H1 (cell line): ENCODE results near the gene PTPRD. TPM values are rescaled to one million over a fixed set of nuclear protein-coding genes. Genes with fewer than 3 reads are reported as not detected.

Experiments
- CTCF ChIA-PET: fragments of 300-600 bp; sonication (Branson Sonifier 250); formaldehyde crosslinking; loops from one replicate; lab custom pipeline; 2021; ENCODE audit not compliant: partially characterized antibody; lab: Charles Lee
- POLR2A ChIA-PET: fragments of 300-600 bp; sonication (Branson Sonifier 250); formaldehyde crosslinking; loops from one replicate; lab custom pipeline; 2021; ENCODE audit warnings: inconsistent platforms; ENCODE audit not compliant: partially characterized antibody; lab: Charles Lee
- DNase-seq, 2 experiments: peaks; one replicate each; pipeline versions ENCODE4 v3.0.0 to v3.0.0-alpha.2; 2010 to 2022; ENCODE audit warnings: low spot score in 2 of 2, low read depth in 1 of 2, mixed read lengths in 1 of 2
- FAIRE-seq: peaks from 2 replicates; lab custom pipeline; 2011; peaks lifted over from hg19 to GRCh38; lab: Jason Lieb, UNC
- H2AFZ ChIP-seq: 2 replicates; pipeline ENCODE4 v1.8.1; 2012; ENCODE audit warnings: low read length, inconsistent platforms
- H2AK5ac ChIP-seq: 2 replicates; pipeline ENCODE4 v1.6.1; 2013; ENCODE audit warnings: low read depth, low read length
- H2BK120ac ChIP-seq: replicated peaks from 2 replicates; pipeline ENCODE3; 2013; ENCODE audit warnings: low read depth, low read length, inconsistent platforms
- H2BK12ac ChIP-seq: 2 replicates; pipeline ENCODE4 v1.6.1; 2013; ENCODE audit warnings: low read depth, low read length
- H2BK15ac ChIP-seq: 2 replicates; pipeline ENCODE4 v1.6.1; 2013; ENCODE audit warnings: low read length
- H2BK20ac ChIP-seq: 2 replicates; pipeline ENCODE4 v1.6.1; 2013; ENCODE audit warnings: low read length
- H2BK5ac ChIP-seq: 2 replicates; pipeline ENCODE4 v1.6.1; 2013; ENCODE audit warnings: low read depth, low read length
- H3K14ac ChIP-seq: 2 replicates; pipeline ENCODE4 v1.6.1; 2013; ENCODE audit warnings: inconsistent platforms; ENCODE audit not compliant: insufficient read length
- H3K18ac ChIP-seq: 2 replicates; pipeline ENCODE4 v1.6.1; 2013; ENCODE audit warnings: low read length; ENCODE audit errors: extremely low read depth
- H3K23ac ChIP-seq: 2 replicates; pipeline ENCODE4 v1.6.1; 2013; ENCODE audit warnings: inconsistent platforms; ENCODE audit not compliant: insufficient read length
- H3K23me2 ChIP-seq: 2 replicates; pipeline ENCODE4 v1.6.1; 2013; ENCODE audit warnings: low read depth, low read length
- H3K27ac ChIP-seq: 2 replicates; pipeline ENCODE4 v1.6.1; 2011; ENCODE audit warnings: low read depth, low read length, inconsistent platforms
- H3K27me3 ChIP-seq, 4 experiments: replicated peaks in 1 of 4; 1 replicate in 1 of 4; 2 replicates in 3 of 4; pipeline versions ENCODE4 v1.6.1 to v1.8.1; 2011 to 2013; ENCODE audit warnings: low read length in 3 of 4, mild to moderate bottlenecking in 3 of 4, inconsistent platforms in 2 of 4, mixed read lengths in 2 of 4, moderate library complexity in 1 of 4; ENCODE audit not compliant: control insufficient read depth in 3 of 4, insufficient read depth in 3 of 4; ENCODE audit errors: extremely low read depth in 1 of 4
- H3K36me3 ChIP-seq, 4 experiments: 2 replicates each; pipeline versions ENCODE4 v1.6.1 to v1.8.1; 2011 to 2013; ENCODE audit warnings: mild to moderate bottlenecking in 4 of 4, low read length in 3 of 4, moderate library complexity in 2 of 4, control low read depth in 1 of 4, inconsistent platforms in 1 of 4; ENCODE audit not compliant: insufficient read depth in 4 of 4, control insufficient read depth in 2 of 4
- H3K4ac ChIP-seq: replicated peaks from 2 replicates; pipeline ENCODE3; 2013; ENCODE audit warnings: low read length, low read depth, mixed read lengths, inconsistent platforms; ENCODE audit not compliant: insufficient read length
- H3K4me1 ChIP-seq, 4 experiments: replicated peaks in 1 of 4; 1 replicate in 1 of 4; 2 replicates in 3 of 4; pipeline versions ENCODE4 v1.6.1 to v1.8.1; 2011 to 2013; ENCODE audit warnings: low read length in 3 of 4, inconsistent platforms in 2 of 4, mixed read lengths in 1 of 4; ENCODE audit not compliant: insufficient read depth in 4 of 4, control insufficient read depth in 3 of 4
- H3K4me2 ChIP-seq, 2 experiments: 2 replicates each; pipeline versions ENCODE4 v1.6.1 to v1.8.1; 2011 to 2013; ENCODE audit warnings: low read depth in 2 of 2, low read length in 2 of 2, control low read depth in 1 of 2, inconsistent platforms in 1 of 2, mild to moderate bottlenecking in 1 of 2; ENCODE audit not compliant: insufficient read depth in 1 of 2
- H3K4me3 ChIP-seq, 4 experiments: fragments of 200-600, 300-600 bp in 1 of 4; sonication (generic), shearing (Covaris generic), sonication (Bioruptor Twin) in 1 of 4; 2 replicates each; pipeline versions ENCODE4 v1.5.1 to v1.8.1; 2011 to 2016; ENCODE audit warnings: low read length in 4 of 4, low read depth in 3 of 4, control low read depth in 2 of 4, inconsistent platforms in 2 of 4, mild to moderate bottlenecking in 2 of 4, mixed read lengths in 1 of 4, moderate library complexity in 1 of 4; ENCODE audit not compliant: insufficient read depth in 2 of 4; ENCODE audit errors: extremely low read depth in 1 of 4
- H3K56ac ChIP-seq: replicated peaks from 2 replicates; pipeline ENCODE3; 2013; ENCODE audit warnings: low read depth, mild to moderate bottlenecking, mixed read lengths, low read length, inconsistent platforms; ENCODE audit not compliant: insufficient read length
- H3K79me1 ChIP-seq: 2 replicates; pipeline ENCODE4 v1.6.1; 2013; ENCODE audit warnings: low read depth, low read length, control low read depth
- H3K79me2 ChIP-seq, 2 experiments: 2 replicates each; pipeline versions ENCODE4 v1.6.1 to v1.8.1; 2012 to 2013; ENCODE audit warnings: low read length in 2 of 2, mild to moderate bottlenecking in 2 of 2, inconsistent platforms in 1 of 2; ENCODE audit not compliant: insufficient read depth in 2 of 2, control insufficient read depth in 1 of 2
- H3K9ac ChIP-seq, 4 experiments: replicated peaks in 1 of 4; 1 replicate in 1 of 4; 2 replicates in 3 of 4; pipeline versions ENCODE4 v1.6.1 to v1.8.1; 2011 to 2013; ENCODE audit warnings: low read depth in 3 of 4, low read length in 3 of 4, control low read depth in 2 of 4, mild to moderate bottlenecking in 2 of 4, moderate library complexity in 2 of 4, inconsistent platforms in 1 of 4; ENCODE audit errors: extremely low read depth in 1 of 4
- H3K9me3 ChIP-seq, 2 experiments: 2 replicates each; pipeline versions ENCODE4 v1.6.1 to v1.8.1; 2012 to 2013; ENCODE audit warnings: mild to moderate bottlenecking in 2 of 2, moderate library complexity in 2 of 2, control low read depth in 1 of 2, inconsistent platforms in 1 of 2, low read depth in 1 of 2, low read length in 1 of 2, mixed read lengths in 1 of 2; ENCODE audit not compliant: insufficient read depth in 2 of 2
- H4K20me1 ChIP-seq, 2 experiments: replicated peaks in 1 of 2; 2 replicates each; pipeline versions ENCODE3 to v1.8.1; 2011 to 2013; ENCODE audit warnings: inconsistent platforms in 2 of 2, low read length in 2 of 2, mild to moderate bottlenecking in 1 of 2; ENCODE audit not compliant: insufficient read depth in 2 of 2, control insufficient read depth in 1 of 2
- H4K5ac ChIP-seq: 2 replicates; pipeline ENCODE4 v1.6.1; 2013; ENCODE audit warnings: low read length, low read depth, mixed read lengths, inconsistent platforms; ENCODE audit not compliant: insufficient read length
- H4K8ac ChIP-seq: 2 replicates; pipeline ENCODE4 v1.8.0; 2013; ENCODE audit warnings: mild to moderate bottlenecking, moderate library complexity, low read length, inconsistent platforms; ENCODE audit not compliant: insufficient read depth; ENCODE audit errors: extremely low read depth
- H4K91ac ChIP-seq: replicated peaks from 2 replicates; pipeline ENCODE3; 2013; ENCODE audit warnings: low read length, mixed read lengths, inconsistent platforms; ENCODE audit not compliant: insufficient read length
- CBX8 ChIP-seq: fragments of 300-800, 300-1000 bp; sonication (generic); IDR thresholded peaks from 2 replicates; pipeline ENCODE4 v1.7.1; 2016; ENCODE audit warnings: low read depth, low read length, borderline replicate concordance
- CTBP2 ChIP-seq: IDR thresholded peaks from 2 replicates; pipeline ENCODE4 v1.7.0; 2011; ENCODE audit warnings: borderline replicate concordance, mild to moderate bottlenecking, moderate library complexity, mixed read lengths, low read length; ENCODE audit not compliant: insufficient read depth, insufficient read length
- GTF2F1 ChIP-seq: IDR thresholded peaks from 2 replicates; pipeline ENCODE4 v1.6.1; 2012; ENCODE audit warnings: low read depth, low read length, improper control_type of control experiment, borderline replicate concordance
- HDAC2 ChIP-seq, 2 experiments: fragments of 300-600 bp in 1 of 2; sonication (generic) in 1 of 2; IDR thresholded peaks; 2 replicates each; pipeline ENCODE4 v1.6.1; 2011 to 2012; ENCODE audit warnings: low read depth in 2 of 2, low read length in 2 of 2, mild to moderate bottlenecking in 2 of 2, moderate library complexity in 2 of 2, borderline replicate concordance in 1 of 2, inconsistent platforms in 1 of 2
- KDM1A ChIP-seq: fragments of 200-600, 300-600 bp; sonication (generic); IDR thresholded peaks from 2 replicates; pipeline ENCODE4 v1.7.1; 2016; ENCODE audit warnings: mild to moderate bottlenecking, low read length, borderline replicate concordance
- NRF1 ChIP-seq: IDR thresholded peaks from 2 replicates; pipeline ENCODE4 v1.6.1; 2011; ENCODE audit warnings: mild to moderate bottlenecking, low read depth, low read length, improper control_type of control experiment
- PHF8 ChIP-seq: fragments of 200-600 bp; sonication (generic); conservative IDR thresholded peaks from 2 replicates; pipeline ENCODE4 v1.7.1; 2012; ENCODE audit warnings: low read depth, mild to moderate bottlenecking, inconsistent platforms, low read length, moderate library complexity
- POLR2AphosphoS5 ChIP-seq: IDR thresholded peaks from 2 replicates; pipeline ENCODE4 v1.6.1; 2011; ENCODE audit warnings: low read depth, low read length
- RAD21 ChIP-seq, 2 experiments: IDR thresholded peaks in 1 of 2; conservative IDR thresholded peaks in 1 of 2; 2 replicates each; pipeline ENCODE4 v1.6.1; 2011; ENCODE audit warnings: low read depth in 2 of 2, low read length in 2 of 2, improper control_type of control experiment in 1 of 2, inconsistent platforms in 1 of 2, mild to moderate bottlenecking in 1 of 2, moderate library complexity in 1 of 2
- RBBP5 ChIP-seq: IDR thresholded peaks from 2 replicates; pipeline ENCODE4 v1.7.1; 2012; ENCODE audit warnings: low read depth, mild to moderate bottlenecking, inconsistent platforms, low read length, moderate library complexity, borderline replicate concordance
- RFX5 ChIP-seq: IDR thresholded peaks from 2 replicates; pipeline ENCODE4 v1.6.1; 2011; ENCODE audit warnings: low read depth, low read length, improper control_type of control experiment, borderline replicate concordance
- RXRA ChIP-seq: IDR thresholded peaks from 2 replicates; pipeline ENCODE4 v1.6.1; 2011; ENCODE audit warnings: low read depth, mild to moderate bottlenecking, low read length, moderate library complexity; ENCODE audit not compliant: insufficient read depth
- SIN3A ChIP-seq, 2 experiments: IDR thresholded peaks in 1 of 2; conservative IDR thresholded peaks in 1 of 2; 2 replicates each; pipeline ENCODE4 v1.6.1; 2011 to 2012; ENCODE audit warnings: low read length in 2 of 2, improper control_type of control experiment in 1 of 2, low read depth in 1 of 2, mild to moderate bottlenecking in 1 of 2
- WGBS, 2 experiments: shearing (Covaris generic) in 1 of 2; methylation state at CpG; one replicate each; pipeline versions ENCODE4 v1.1.6 to v1.1.7; 2013 to 2015; ENCODE audit warnings: low lambda C conversion rate in 2 of 2, mixed read lengths in 2 of 2, inconsistent platforms in 1 of 2, low coverage in 1 of 2, missing lambda C conversion rate in 1 of 2; ENCODE audit not compliant: insufficient replicate concordance in 2 of 2, insufficient coverage in 1 of 2, insufficient read length in 1 of 2; ENCODE audit errors: extremely low coverage in 1 of 2, missing lambda C conversion rate in 1 of 2; 5-methylcytosine and 5-hydroxymethylcytosine counted together
- polyA plus RNA-seq, 7 experiments: library from polyadenylated mRNA; depleted of rRNA in 3 of 7; stranded (reverse) in 5 of 7; unstranded in 2 of 7; fragments of >200 nt in 5 of 7; fragments of 200-250 nt in 2 of 7; gene quantifications; 1 replicate in 5 of 7; 2 replicates in 1 of 7; 4 replicates in 1 of 7; pipeline versions ENCODE4 v1.2.1 to v1.2.3, GENCODE V29; 2011 to 2013; ENCODE audit warnings: missing spikeins in 2 of 7, mixed read lengths in 2 of 7
- total RNA-seq: library from RNA; stranded (reverse); fragmentation: NEBNext Ultra II Directional; extraction: Animal tissue kit (Norgen Biotek cat#: 25700); gene quantifications from 2 replicates; pipeline ENCODE4 v1.2.1, GENCODE V29; 2021

PTPRD gene
- total and polyA plus RNA-seq, 2 of the 8 experiments (the other 6 are each of a cell fraction or from before 2014, with no cell fraction given): 17.2 to 77.0 TPM

GRCh38 chr9:9222730-9223129 is 1390.1 kb downstream of the PTPRD start:
- Histone ChIP-seq H3K14ac (no peak overlapping the region), H2BK20ac (no peak overlapping the region), H2BK15ac (no peak overlapping the region), H2BK120ac (no peak overlapping the region), H4K91ac (no peak overlapping the region), H4K5ac (no peak overlapping the region), H3K27me3 (no peaks in the 10 kb centered on the region), H3K23ac (no peak overlapping the region), H4K20me1 (no peaks in the 10 kb centered on the region), H3K9me3 (no peaks in the 10 kb centered on the region), H3K56ac (no peak overlapping the region), H3K4ac (no peak overlapping the region), H3K36me3 (no peaks in the 10 kb centered on the region), H2BK12ac (no peak overlapping the region), H2BK5ac (no peak overlapping the region), H3K79me1 (no peaks in the 10 kb centered on the region), H3K23me2 (no peaks in the 10 kb centered on the region), H2AFZ (no peak overlapping the region), H3K4me1 (no peaks in the 10 kb centered on the region), H3K9ac (no peak overlapping the region), H3K4me2 (no peak overlapping the region), H3K79me2 (no peaks in the 10 kb centered on the region), H3K4me3 (no peak overlapping the region), H3K18ac (no peak overlapping the region), H4K8ac (no peak overlapping the region), H2AK5ac (no peak overlapping the region), H3K27ac (no peak overlapping the region)
- FAIRE-seq (no peak), DNase-seq (no peak)
- 91% methylated on average over 1 of the region's 1 CpG; no CpG with 5 or more reads in 1 of the 2 experiments for WGBS, 2 experiments
- CTCF ChIA-PET: interaction anchor here (0.6 kb wide), 1 partner anchor 551 kb away, joined by 3 read pairs; no protein-coding TSS in a partner anchor
- POLR2A ChIA-PET: no interaction called here
- TF ChIP-seq RAD21 (IDR thresholded peaks at IDR 0.05 in 1 of 2, conservative IDR thresholded peaks at IDR 0.05 in 1 of 2; ENCODE audit: low read depth in 2 of 2, low read length in 2 of 2): no peak
- no peak for TF ChIP-seq RBBP5
- TF ChIP-seq SIN3A (conservative IDR thresholded peaks at IDR 0.05 in 1 of 2, IDR thresholded peaks at IDR 0.05 in 1 of 2; ENCODE audit: low read depth in 1 of 2, low read length in 2 of 2): no peak
- TF ChIP-seq POLR2AphosphoS5: no peak
- TF ChIP-seq RFX5: no peak
- no peak for TF ChIP-seq PHF8
- TF ChIP-seq NRF1: no peak
- TF ChIP-seq CTBP2: no peak
- no peak for TF ChIP-seq CBX8
- no peak for TF ChIP-seq HDAC2 (IDR thresholded peaks at IDR 0.05; ENCODE audit: borderline replicate concordance in 1 of 2, low read depth in 2 of 2, low read length in 2 of 2)
- no peak for TF ChIP-seq RXRA
- TF ChIP-seq KDM1A: no peak
- no peak for TF ChIP-seq GTF2F1
